ENCODE measurements around the gene KAZALD1.

DNA sequence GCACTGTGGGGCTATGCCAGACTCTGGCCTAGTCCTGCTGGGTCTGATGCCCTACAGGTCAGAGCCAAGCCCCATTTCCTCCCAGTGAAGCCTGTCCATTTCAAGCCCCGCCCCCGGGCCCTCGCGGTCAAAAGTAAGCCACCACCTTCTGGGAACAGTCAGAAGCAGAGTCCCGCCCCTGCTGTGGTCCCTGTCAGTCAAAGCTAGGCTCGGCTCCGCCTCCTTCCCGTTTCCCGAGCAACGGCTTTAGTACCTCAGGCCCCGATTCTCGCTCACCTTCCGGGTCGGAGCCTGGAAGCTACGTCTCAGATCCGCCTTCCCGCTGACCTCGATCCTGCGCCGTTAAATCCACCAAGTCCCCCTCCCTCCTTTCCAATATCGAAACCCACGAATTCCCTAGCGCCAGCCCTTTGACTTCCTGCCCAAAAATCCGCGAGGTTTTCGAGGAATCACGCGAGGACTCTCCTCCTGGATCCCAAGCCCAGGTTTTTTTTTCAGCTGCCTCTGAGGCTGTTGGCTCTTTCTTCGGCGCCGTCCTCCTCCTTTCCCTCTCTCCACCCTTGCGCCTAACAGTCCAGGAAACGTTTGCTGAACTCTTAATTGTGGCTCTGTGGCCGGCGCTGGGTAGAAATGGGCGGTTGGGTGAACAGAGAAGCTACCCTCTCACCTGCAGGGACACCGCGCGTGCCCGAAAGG lies 19.0 kb upstream of the KAZALD1 start:
- no peak for TF ChIP-seq EZH2 (IDR thresholded peaks at IDR 0.05; ENCODE audit: insufficient read depth, low read length)
- TF ChIP-seq, protein P1, sequence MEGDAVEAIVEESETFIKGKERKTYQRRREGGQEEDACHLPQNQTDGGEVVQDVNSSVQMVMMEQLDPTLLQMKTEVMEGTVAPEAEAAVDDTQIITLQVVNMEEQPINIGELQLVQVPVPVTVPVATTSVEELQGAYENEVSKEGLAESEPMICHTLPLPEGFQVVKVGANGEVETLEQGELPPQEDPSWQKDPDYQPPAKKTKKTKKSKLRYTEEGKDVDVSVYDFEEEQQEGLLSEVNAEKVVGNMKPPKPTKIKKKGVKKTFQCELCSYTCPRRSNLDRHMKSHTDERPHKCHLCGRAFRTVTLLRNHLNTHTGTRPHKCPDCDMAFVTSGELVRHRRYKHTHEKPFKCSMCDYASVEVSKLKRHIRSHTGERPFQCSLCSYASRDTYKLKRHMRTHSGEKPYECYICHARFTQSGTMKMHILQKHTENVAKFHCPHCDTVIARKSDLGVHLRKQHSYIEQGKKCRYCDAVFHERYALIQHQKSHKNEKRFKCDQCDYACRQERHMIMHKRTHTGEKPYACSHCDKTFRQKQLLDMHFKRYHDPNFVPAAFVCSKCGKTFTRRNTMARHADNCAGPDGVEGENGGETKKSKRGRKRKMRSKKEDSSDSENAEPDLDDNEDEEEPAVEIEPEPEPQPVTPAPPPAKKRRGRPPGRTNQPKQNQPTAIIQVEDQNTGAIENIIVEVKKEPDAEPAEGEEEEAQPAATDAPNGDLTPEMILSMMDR (IDR thresholded peaks at IDR 0.05; ENCODE audit: insufficient read depth, low read depth, low read length), result no peak

Measured in astrocyte (in vitro differentiated cells and primary cell).